ENCODE results near the gene PTPRA. TPM values are rescaled to one million over a fixed set of nuclear protein-coding genes. Genes with fewer than 3 reads are reported as not detected.

Gene PTPRA
- total and polyA plus RNA-seq, 10 of the 15 experiments (the other 5 are each of a cell fraction or from before 2014, with no cell fraction given) = 3.9 to 62.1 (median 34.6) TPM

- TF ChIP-seq, protein P1, sequence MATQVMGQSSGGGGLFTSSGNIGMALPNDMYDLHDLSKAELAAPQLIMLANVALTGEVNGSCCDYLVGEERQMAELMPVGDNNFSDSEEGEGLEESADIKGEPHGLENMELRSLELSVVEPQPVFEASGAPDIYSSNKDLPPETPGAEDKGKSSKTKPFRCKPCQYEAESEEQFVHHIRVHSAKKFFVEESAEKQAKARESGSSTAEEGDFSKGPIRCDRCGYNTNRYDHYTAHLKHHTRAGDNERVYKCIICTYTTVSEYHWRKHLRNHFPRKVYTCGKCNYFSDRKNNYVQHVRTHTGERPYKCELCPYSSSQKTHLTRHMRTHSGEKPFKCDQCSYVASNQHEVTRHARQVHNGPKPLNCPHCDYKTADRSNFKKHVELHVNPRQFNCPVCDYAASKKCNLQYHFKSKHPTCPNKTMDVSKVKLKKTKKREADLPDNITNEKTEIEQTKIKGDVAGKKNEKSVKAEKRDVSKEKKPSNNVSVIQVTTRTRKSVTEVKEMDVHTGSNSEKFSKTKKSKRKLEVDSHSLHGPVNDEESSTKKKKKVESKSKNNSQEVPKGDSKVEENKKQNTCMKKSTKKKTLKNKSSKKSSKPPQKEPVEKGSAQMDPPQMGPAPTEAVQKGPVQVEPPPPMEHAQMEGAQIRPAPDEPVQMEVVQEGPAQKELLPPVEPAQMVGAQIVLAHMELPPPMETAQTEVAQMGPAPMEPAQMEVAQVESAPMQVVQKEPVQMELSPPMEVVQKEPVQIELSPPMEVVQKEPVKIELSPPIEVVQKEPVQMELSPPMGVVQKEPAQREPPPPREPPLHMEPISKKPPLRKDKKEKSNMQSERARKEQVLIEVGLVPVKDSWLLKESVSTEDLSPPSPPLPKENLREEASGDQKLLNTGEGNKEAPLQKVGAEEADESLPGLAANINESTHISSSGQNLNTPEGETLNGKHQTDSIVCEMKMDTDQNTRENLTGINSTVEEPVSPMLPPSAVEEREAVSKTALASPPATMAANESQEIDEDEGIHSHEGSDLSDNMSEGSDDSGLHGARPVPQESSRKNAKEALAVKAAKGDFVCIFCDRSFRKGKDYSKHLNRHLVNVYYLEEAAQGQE (IDR thresholded peaks at IDR 0.05; ENCODE audit: low read depth, low read length) = no peak
- no peak for TF ChIP-seq ESRRA (IDR thresholded peaks at IDR 0.05; ENCODE audit: low read length)
Observed at GRCh38 chr20:3010985-3011723, 137.9 kb downstream of the PTPRA start (continued).

DNA sequence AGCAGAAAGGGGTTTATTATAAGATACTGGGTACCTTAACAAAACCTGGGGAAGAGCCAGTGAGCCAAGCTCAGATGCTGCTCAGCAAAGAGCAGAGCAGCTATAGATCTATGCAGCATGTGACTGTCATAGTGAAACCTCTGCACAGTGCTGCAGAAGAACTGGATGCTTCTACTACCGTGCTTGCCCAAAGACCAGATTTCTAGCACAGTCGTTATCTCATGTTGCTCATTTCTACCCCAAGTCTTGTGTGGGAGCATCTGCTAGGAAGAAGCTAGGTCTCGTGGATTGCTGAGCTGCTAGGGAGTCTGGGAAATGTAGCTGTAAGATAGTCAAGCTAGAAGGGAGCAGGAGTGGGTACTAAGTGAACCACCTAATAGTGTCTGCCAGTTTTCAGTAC, 138.5 kb downstream of the PTPRA start:
- Histone ChIP-seq H3K9ac (ENCODE audit: control insufficient read depth, insufficient read depth, low read length) (no peak overlapping the region), H3K27ac (ENCODE audit: control insufficient read depth, insufficient read depth) (no peak overlapping the region), H3K79me2 (ENCODE audit: control insufficient read depth, insufficient read depth, low read length) (no peaks in the 10 kb centered on the region), H3K9me3 (replicated peaks; ENCODE audit: control insufficient read depth, insufficient read depth, low read length) (no peaks in the 10 kb centered on the region), H3K4me1 (ENCODE audit: control insufficient read depth, insufficient read depth, low read length) (no peaks in the 10 kb centered on the region), H4K20me1 (ENCODE audit: control insufficient read depth, insufficient read depth) (no peaks in the 10 kb centered on the region), H2AFZ (ENCODE audit: control insufficient read depth, low read depth, low read length) (no peak overlapping the region), H3K4me2 (ENCODE audit: control insufficient read depth, insufficient read depth) (no peak overlapping the region), H3K4me3 (no peak overlapping the region), H3K27me3 (replicated peaks in 1 of 2; ENCODE audit: control insufficient read depth in 2 of 2, insufficient read depth in 2 of 2, low read length in 1 of 2) (no peaks in the 10 kb centered on the region), H3K36me3 (ENCODE audit: control insufficient read depth in 2 of 2, insufficient read depth in 2 of 2, low read length in 1 of 2) (peaks cover 0 to 14% of the 10 kb centered on the region in 2 experiments; a peak in 3 of 4 replicates)
- ChIA-PET CTCF (interaction anchor here (1.0 to 1.2 kb wide), 2 partner anchors 72 to 298 kb away, joined by 3 to 4 read pairs; no protein-coding TSS in a partner anchor), SMC1A (ENCODE audit: uncharacterized antibody, unreplicated experiment) (interaction anchor here (0.7 kb wide), 1 partner anchor 81 kb away, joined by 4 read pairs; no protein-coding TSS in a partner anchor), POLR2A (no interaction called here), RAD21 (ENCODE audit: unreplicated experiment) (interaction anchor here (1.2 kb wide), 1 partner anchor 139 kb away, joined by 3 read pairs; the partner anchor contains the start of gene PTPRA)
- ATAC-seq = peak; percentile 44; the same call in 2 of the 3 replicates
- DNase-seq (ENCODE audit: low read depth, low spot score) = no peak
- intact Hi-C loops (cut with micrococcal nuclease; ENCODE audit: unreplicated experiment) (no loop called here), in situ Hi-C loops (cut with MboI) (no loop called here)
- FAIRE-seq = no peak
- 14% methylated on average over 3 of the region's 3 CpGs for WGBS (ENCODE audit: insufficient coverage, insufficient replicate concordance, low lambda C conversion rate, missing lambda C conversion rate)
- no TSS peak for BruUV-seq (replicated peaks)
- no peak for TF ChIP-seq STAT1 (conservative IDR thresholded peaks at IDR 0.05)
- TF ChIP-seq ETV6 (conservative IDR thresholded peaks at IDR 0.05 in 1 of 2, IDR thresholded peaks at IDR 0.05 in 1 of 2; ENCODE audit: borderline replicate concordance in 1 of 2, low read depth in 1 of 2) = no peak
- no peak for TF ChIP-seq SMAD5 (IDR thresholded peaks at IDR 0.05; ENCODE audit: low read depth)
- TF ChIP-seq CHD2 (IDR thresholded peaks at IDR 0.05; ENCODE audit: borderline replicate concordance, low read depth, low read length) = no peak
- TF ChIP-seq TCF3 (IDR thresholded peaks at IDR 0.05; ENCODE audit: borderline replicate concordance, insufficient read depth, low read depth, low read length) = no peak
- TF ChIP-seq, protein P2, sequence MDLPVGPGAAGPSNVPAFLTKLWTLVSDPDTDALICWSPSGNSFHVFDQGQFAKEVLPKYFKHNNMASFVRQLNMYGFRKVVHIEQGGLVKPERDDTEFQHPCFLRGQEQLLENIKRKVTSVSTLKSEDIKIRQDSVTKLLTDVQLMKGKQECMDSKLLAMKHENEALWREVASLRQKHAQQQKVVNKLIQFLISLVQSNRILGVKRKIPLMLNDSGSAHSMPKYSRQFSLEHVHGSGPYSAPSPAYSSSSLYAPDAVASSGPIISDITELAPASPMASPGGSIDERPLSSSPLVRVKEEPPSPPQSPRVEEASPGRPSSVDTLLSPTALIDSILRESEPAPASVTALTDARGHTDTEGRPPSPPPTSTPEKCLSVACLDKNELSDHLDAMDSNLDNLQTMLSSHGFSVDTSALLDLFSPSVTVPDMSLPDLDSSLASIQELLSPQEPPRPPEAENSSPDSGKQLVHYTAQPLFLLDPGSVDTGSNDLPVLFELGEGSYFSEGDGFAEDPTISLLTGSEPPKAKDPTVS (IDR thresholded peaks at IDR 0.05; ENCODE audit: low read depth, low read length) = no peak
- TF ChIP-seq, protein P1 (IDR thresholded peaks at IDR 0.05; ENCODE audit: low read depth, low read length) = no peak
- TF ChIP-seq RBBP5 (conservative IDR thresholded peaks at IDR 0.05) = no peak
- TF ChIP-seq POU2F2 (IDR thresholded peaks at IDR 0.05; ENCODE audit: borderline replicate concordance, low read depth, low read length) = no peak
- no peak for TF ChIP-seq NFYA (IDR thresholded peaks at IDR 0.05; ENCODE audit: borderline replicate concordance, low read depth, low read length)
- no peak for TF ChIP-seq HDAC2 (IDR thresholded peaks at IDR 0.05)
- TF ChIP-seq BACH1 (IDR thresholded peaks at IDR 0.05; ENCODE audit: borderline replicate concordance) = no peak
